Measurements from ENCODE around the gene SLC25A25.
A peak's percentile ranks its signal among the peaks of the same experiment; 100 is the strongest.
"Not testable (repeated sequence)": the region's sequence is repeated elsewhere in the genome, so short reads cannot be mapped to it uniquely, and the experiment has no call there.

SLC25A25 gene

GRCh38 chr9:128066713-128067644 is 1.1 kb upstream of the SLC25A25 start, which contains the start of gene NAIF1:
Gene NAIF1 (minus strand): TSS chr9:128067320. CDS start chr9:128067101, 219 bp downstream.
- in situ Hi-C loops (cut with HindIII; ENCODE audit: low pct_ligation_motif_present, low pct_unique_long_range_greater_than_20kb, low sequenced_read_pairs) = no loop called here
- DNase-seq = peak; percentile 98

- peak; percentile 8 for DNase-seq
- in situ Hi-C loops (cut with HindIII; ENCODE audit: low pct_ligation_motif_present, low pct_unique_long_range_greater_than_20kb, low sequenced_read_pairs) = no loop called here
Observed at GRCh38 chr9:128068386-128069205, 564 bp downstream of the SLC25A25 start.

- no peak for DNase-seq
Observed at GRCh38 chr9:128070874-128071273, 2.8 kb downstream of the SLC25A25 start.

GRCh38 chr9:128071475-128071874 is 3.4 kb downstream of the SLC25A25 start:
- in situ Hi-C loops (cut with HindIII; ENCODE audit: low pct_ligation_motif_present, low pct_unique_long_range_greater_than_20kb, low sequenced_read_pairs); DNase-seq: not testable (repeated sequence)

More at GRCh38 chr9:128070874-128071273, 2.8 kb downstream of the SLC25A25 start:
- in situ Hi-C loops (cut with HindIII; ENCODE audit: low pct_ligation_motif_present, low pct_unique_long_range_greater_than_20kb, low sequenced_read_pairs) = no loop called here

- no peak for DNase-seq
- in situ Hi-C loops (cut with HindIII; ENCODE audit: low pct_ligation_motif_present, low pct_unique_long_range_greater_than_20kb, low sequenced_read_pairs) = no loop called here
Observed at GRCh38 chr9:128072144-128073021, 4.4 kb downstream of the SLC25A25 start.

GRCh38 chr9:128073253-128073886 is 5.3 kb downstream of the SLC25A25 start:
- no peak for DNase-seq
- in situ Hi-C loops (cut with HindIII; ENCODE audit: low pct_ligation_motif_present, low pct_unique_long_range_greater_than_20kb, low sequenced_read_pairs) = no loop called here

- in situ Hi-C loops (cut with HindIII; ENCODE audit: low pct_ligation_motif_present, low pct_unique_long_range_greater_than_20kb, low sequenced_read_pairs) = no loop called here
- no peak for DNase-seq
Observed at GRCh38 chr9:128077847-128078503, 9.9 kb downstream of the SLC25A25 start.

- peak; percentile 42 for DNase-seq
Observed at GRCh38 chr9:128078504-128079434, 10.7 kb downstream of the SLC25A25 start.

GRCh38 chr9:128080206-128080605 is 12.2 kb downstream of the SLC25A25 start:
- in situ Hi-C loops (cut with HindIII; ENCODE audit: low pct_ligation_motif_present, low pct_unique_long_range_greater_than_20kb, low sequenced_read_pairs) = no loop called here
- DNase-seq = no peak

More at GRCh38 chr9:128078504-128079434, 10.7 kb downstream of the SLC25A25 start:
- in situ Hi-C loops (cut with HindIII; ENCODE audit: low pct_ligation_motif_present, low pct_unique_long_range_greater_than_20kb, low sequenced_read_pairs) = no loop called here

GRCh38 chr9:128081056-128081455 is 13.0 kb downstream of the SLC25A25 start:
- no peak for DNase-seq
- in situ Hi-C loops (cut with HindIII; ENCODE audit: low pct_ligation_motif_present, low pct_unique_long_range_greater_than_20kb, low sequenced_read_pairs) = no loop called here

- in situ Hi-C loops (cut with HindIII; ENCODE audit: low pct_ligation_motif_present, low pct_unique_long_range_greater_than_20kb, low sequenced_read_pairs) = no loop called here
- no peak for DNase-seq
Observed at GRCh38 chr9:128082151-128082550, 14.1 kb downstream of the SLC25A25 start.

GRCh38 chr9:128084746-128085145 is 16.7 kb downstream of the SLC25A25 start:
- no peak for DNase-seq
- in situ Hi-C loops (cut with HindIII; ENCODE audit: low pct_ligation_motif_present, low pct_unique_long_range_greater_than_20kb, low sequenced_read_pairs) = no loop called here

- DNase-seq = no peak
- in situ Hi-C loops (cut with HindIII; ENCODE audit: low pct_ligation_motif_present, low pct_unique_long_range_greater_than_20kb, low sequenced_read_pairs) = no loop called here
Observed at GRCh38 chr9:128085943-128086342, 17.9 kb downstream of the SLC25A25 start.

GRCh38 chr9:128087262-128087661 is 19.2 kb downstream of the SLC25A25 start:
- no peak for DNase-seq
- in situ Hi-C loops (cut with HindIII; ENCODE audit: low pct_ligation_motif_present, low pct_unique_long_range_greater_than_20kb, low sequenced_read_pairs) = no loop called here

- in situ Hi-C loops (cut with HindIII; ENCODE audit: low pct_ligation_motif_present, low pct_unique_long_range_greater_than_20kb, low sequenced_read_pairs) = no loop called here
Observed at GRCh38 chr9:128088253-128088945, 20.4 kb downstream of the SLC25A25 start.

GRCh38 chr9:128089299-128089698 is 21.3 kb downstream of the SLC25A25 start:
- no peak for DNase-seq
- in situ Hi-C loops (cut with HindIII; ENCODE audit: low pct_ligation_motif_present, low pct_unique_long_range_greater_than_20kb, low sequenced_read_pairs) = no loop called here

More at GRCh38 chr9:128088253-128088945, 20.4 kb downstream of the SLC25A25 start:
- no peak for DNase-seq

Measured in ACHN (cell line).